ENCODE data around the gene FGF18. TPM values are rescaled to one million over a fixed set of nuclear protein-coding genes. Genes with fewer than 3 reads are reported as not detected.

FGF18 gene
- total RNA-seq, 1 donor: under 0.01 TPM

- Histone ChIP-seq H3K27ac (ENCODE audit: low read depth, low read length) (peak overlapping the region; percentile 70), H3K4me3 (ENCODE audit: insufficient read depth, low read length) (no peak overlapping the region), H3K4me2 (ENCODE audit: insufficient read depth, low read length) (peak overlapping the region; percentile 27), H3K4me1 (ENCODE audit: insufficient read depth, low read length) (peaks cover 23% of the 10 kb centered on the region), H3K79me2 (ENCODE audit: insufficient read depth, low read length) (no peaks in the 10 kb centered on the region), H4K20me1 (ENCODE audit: insufficient read depth, low read length) (no peaks in the 10 kb centered on the region), H2AFZ (ENCODE audit: low read length) (peak overlapping the region; percentile 14), H3K36me3 (ENCODE audit: insufficient read depth, low read length) (no peaks in the 10 kb centered on the region), H3K9me3 (ENCODE audit: low read depth, low read length) (no peaks in the 10 kb centered on the region), H3K27me3 (ENCODE audit: insufficient read depth, low read length) (no peaks in the 10 kb centered on the region)
- TF ChIP-seq CTCF (IDR thresholded peaks at IDR 0.05; ENCODE audit: extremely low read depth, low read depth, low read length): no peak
- DNase-seq (ENCODE audit: insufficient read length, low spot score, missing footprints): peak; percentile 95
Measured at GRCh38 chr5:171445644-171446516, 26.4 kb downstream of the FGF18 start.

DNA sequence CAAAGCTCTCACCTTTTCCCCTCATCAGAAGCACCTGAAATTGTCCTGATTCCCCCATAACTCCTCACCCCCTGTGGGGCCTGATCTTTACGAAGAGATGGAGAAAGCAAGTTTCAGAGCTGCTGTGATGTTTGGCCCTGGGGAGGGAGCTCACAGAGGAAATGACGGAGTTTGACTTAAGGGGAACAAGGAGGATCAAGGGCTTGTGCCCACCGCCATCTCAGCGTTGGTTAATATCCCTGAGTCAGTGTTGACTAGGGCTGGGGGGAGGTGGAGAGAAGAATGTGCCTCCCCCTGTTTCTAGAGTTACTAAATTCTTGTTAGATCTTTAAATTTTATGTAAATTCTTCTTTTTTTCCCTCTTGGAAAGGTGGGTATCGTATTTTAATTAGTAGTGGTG is 27.8 kb downstream of the FGF18 start:
- Histone ChIP-seq H2AFZ (ENCODE audit: low read length) (no peak overlapping the region), H3K4me3 (ENCODE audit: insufficient read depth, low read length) (no peak overlapping the region), H3K79me2 (ENCODE audit: insufficient read depth, low read length) (no peaks in the 10 kb centered on the region), H3K27ac (ENCODE audit: low read depth, low read length) (no peak overlapping the region), H3K4me1 (ENCODE audit: insufficient read depth, low read length) (peaks cover 23% of the 10 kb centered on the region), H3K36me3 (ENCODE audit: insufficient read depth, low read length) (no peaks in the 10 kb centered on the region), H3K9me3 (ENCODE audit: low read depth, low read length) (no peaks in the 10 kb centered on the region), H3K4me2 (ENCODE audit: insufficient read depth, low read length) (no peak overlapping the region), H4K20me1 (ENCODE audit: insufficient read depth, low read length) (no peaks in the 10 kb centered on the region), H3K27me3 (ENCODE audit: insufficient read depth, low read length) (no peaks in the 10 kb centered on the region)
- TF ChIP-seq CTCF (IDR thresholded peaks at IDR 0.05; ENCODE audit: extremely low read depth, low read depth, low read length): no peak
- no peak for DNase-seq (ENCODE audit: insufficient read length, low spot score, missing footprints)

GRCh38 chr5:171449426-171449825 is 30.0 kb downstream of the FGF18 start:
- Histone ChIP-seq H3K27me3 (ENCODE audit: insufficient read depth, low read length) (no peaks in the 10 kb centered on the region), H3K27ac (ENCODE audit: low read depth, low read length) (no peak overlapping the region)
- TF ChIP-seq CTCF (IDR thresholded peaks at IDR 0.05; ENCODE audit: extremely low read depth, low read depth, low read length): no peak

More at GRCh38 chr5:171449426-171449825, 30.0 kb downstream of the FGF18 start:
- Histone ChIP-seq H4K20me1 (ENCODE audit: insufficient read depth, low read length) (no peaks in the 10 kb centered on the region), H2AFZ (ENCODE audit: low read length) (no peak overlapping the region), H3K4me3 (ENCODE audit: insufficient read depth, low read length) (no peak overlapping the region), H3K4me2 (ENCODE audit: insufficient read depth, low read length) (no peak overlapping the region), H3K9me3 (ENCODE audit: low read depth, low read length) (no peaks in the 10 kb centered on the region), H3K36me3 (ENCODE audit: insufficient read depth, low read length) (no peaks in the 10 kb centered on the region), H3K4me1 (ENCODE audit: insufficient read depth, low read length) (peaks cover 23% of the 10 kb centered on the region), H3K79me2 (ENCODE audit: insufficient read depth, low read length) (no peaks in the 10 kb centered on the region)
- peak; percentile 51 for DNase-seq (ENCODE audit: insufficient read length, low spot score, missing footprints)
